Measurements from ENCODE around the gene PPA1.
A peak's percentile ranks its signal among the peaks of the same experiment; 100 is the strongest.
"Not testable (repeated sequence)": the region's sequence is repeated elsewhere in the genome, so short reads cannot be mapped to it uniquely, and the experiment has no call there.

PPA1 gene

DNA sequence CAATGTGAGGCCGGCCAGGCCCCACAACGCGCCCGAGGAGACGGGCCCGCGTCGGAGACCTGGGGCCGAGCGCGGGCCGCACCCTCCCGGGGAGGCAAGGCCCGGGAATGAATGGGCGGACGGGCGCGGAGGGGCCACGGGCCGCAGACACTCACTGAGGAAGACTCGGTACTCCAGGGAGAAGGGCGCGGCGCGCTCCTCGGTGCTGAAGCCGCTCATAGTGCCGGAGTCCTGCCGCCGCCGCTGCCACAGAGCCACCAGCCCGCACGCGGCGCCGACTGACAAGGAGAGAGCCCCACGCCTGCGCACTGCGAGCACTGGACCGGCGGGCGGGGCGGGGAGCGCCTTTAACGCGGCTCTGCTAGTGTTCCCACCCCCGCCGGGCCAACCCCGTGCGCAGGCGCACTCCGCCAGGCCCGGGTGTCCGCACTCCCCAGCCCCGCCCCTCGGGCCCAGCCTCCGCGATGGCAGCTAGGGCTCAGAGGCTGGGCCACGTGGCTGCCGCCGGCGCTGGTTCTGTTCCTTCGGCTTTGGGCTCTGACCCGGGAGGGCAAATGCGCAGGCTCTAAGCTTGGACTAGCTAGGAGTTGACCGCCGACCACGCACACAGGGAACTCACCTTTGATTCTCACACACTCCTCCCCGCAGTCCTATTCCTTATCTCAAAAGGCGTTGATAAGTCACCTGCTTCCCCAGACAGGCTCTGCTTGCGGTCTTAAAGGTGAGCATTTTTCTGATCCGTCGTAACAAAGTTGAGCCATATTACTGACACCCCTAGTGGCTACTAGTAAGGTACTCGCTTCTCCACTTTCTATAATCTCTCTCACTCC is at the start of gene PPA1:
Gene PPA1 (minus strand): TSS at position 321 of the 830 bp plus-strand sequence. CDS start 102 bp downstream, at position 219.
- peak; percentile 100 for DNase-seq (ENCODE audit: low spot score)

DNA sequence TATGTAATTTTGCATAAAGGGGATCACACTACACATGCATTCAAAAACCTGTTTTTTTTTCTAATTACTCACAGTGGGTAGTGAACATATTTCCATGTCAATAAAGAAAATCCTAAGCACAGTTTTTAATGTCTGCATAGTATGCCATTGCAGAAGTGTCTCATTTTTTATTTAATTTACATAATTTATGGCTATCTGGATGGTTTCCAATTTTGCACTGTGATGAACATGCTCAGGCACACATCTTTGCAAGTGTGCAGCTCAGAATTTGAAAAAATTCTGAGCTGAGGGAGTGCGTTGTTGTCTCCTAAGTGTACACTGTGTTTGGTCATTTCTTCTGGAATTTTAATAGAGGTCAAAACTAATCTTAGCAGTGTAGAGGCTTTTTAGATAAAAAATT is 48.4 kb upstream of the PPA1 start:
- DNase-seq (ENCODE audit: low spot score), result no peak

- no peak for DNase-seq (ENCODE audit: low spot score)
These were observed 46.9 kb upstream of the PPA1 start for GRCh38 chr10:70280099-70280498.

- DNase-seq (ENCODE audit: low spot score), result no peak
These were observed 44.3 kb upstream of the PPA1 start for GRCh38 chr10:70277396-70278030.

GRCh38 chr10:70274643-70275042 is 41.4 kb upstream of the PPA1 start:
- DNase-seq (ENCODE audit: low spot score), result peak; percentile 83

- DNase-seq (ENCODE audit: low spot score), result peak; percentile 37
These were observed 39.7 kb upstream of the PPA1 start for GRCh38 chr10:70272925-70273316.

GRCh38 chr10:70271996-70272924 is 39.0 kb upstream of the PPA1 start:
- DNase-seq (ENCODE audit: low spot score), result no peak

DNA sequence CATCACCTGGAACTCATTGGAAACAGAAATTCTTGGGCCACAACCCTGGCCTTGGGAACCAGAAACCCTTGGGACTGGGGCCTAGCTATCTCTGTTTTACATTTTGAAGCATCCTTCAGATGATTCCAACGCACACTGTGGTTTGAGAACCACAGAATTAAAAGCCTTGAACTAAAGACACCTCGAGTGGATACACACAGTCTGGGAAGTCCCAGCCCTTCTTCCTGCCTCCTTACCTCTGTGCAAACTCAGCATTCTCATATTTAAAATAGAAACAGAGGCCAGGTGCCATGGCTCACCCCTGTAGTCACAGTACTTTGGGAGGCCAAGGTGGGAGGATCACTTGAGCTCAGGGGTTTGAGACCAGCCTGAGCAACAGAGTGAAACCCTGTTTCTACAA is 37.7 kb upstream of the PPA1 start:
- DNase-seq (ENCODE audit: low spot score), result no peak

DNA sequence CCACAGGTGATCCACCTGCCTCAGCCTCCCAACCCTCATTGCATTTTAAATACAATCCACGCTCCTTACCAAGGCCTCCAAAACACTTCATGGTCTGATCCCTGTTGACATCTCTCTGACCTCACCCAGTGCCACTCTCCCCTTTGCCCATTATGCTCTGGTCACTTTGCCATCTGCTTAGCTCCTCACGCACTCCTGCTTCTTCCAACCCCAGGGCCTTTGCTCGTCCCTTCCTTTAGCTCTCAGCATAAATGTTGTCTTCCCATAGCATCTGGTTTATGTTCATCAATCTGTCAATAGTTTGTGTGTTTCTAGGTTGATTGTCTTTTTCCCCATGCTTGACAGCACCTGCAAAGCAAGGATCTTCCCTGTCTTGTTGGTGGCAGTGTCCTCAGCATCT is 36.5 kb upstream of the PPA1 start:
- DNase-seq (ENCODE audit: low spot score), result no peak

- no peak for DNase-seq (ENCODE audit: low spot score)
These were observed 35.1 kb upstream of the PPA1 start for GRCh38 chr10:70268376-70268775.

DNA sequence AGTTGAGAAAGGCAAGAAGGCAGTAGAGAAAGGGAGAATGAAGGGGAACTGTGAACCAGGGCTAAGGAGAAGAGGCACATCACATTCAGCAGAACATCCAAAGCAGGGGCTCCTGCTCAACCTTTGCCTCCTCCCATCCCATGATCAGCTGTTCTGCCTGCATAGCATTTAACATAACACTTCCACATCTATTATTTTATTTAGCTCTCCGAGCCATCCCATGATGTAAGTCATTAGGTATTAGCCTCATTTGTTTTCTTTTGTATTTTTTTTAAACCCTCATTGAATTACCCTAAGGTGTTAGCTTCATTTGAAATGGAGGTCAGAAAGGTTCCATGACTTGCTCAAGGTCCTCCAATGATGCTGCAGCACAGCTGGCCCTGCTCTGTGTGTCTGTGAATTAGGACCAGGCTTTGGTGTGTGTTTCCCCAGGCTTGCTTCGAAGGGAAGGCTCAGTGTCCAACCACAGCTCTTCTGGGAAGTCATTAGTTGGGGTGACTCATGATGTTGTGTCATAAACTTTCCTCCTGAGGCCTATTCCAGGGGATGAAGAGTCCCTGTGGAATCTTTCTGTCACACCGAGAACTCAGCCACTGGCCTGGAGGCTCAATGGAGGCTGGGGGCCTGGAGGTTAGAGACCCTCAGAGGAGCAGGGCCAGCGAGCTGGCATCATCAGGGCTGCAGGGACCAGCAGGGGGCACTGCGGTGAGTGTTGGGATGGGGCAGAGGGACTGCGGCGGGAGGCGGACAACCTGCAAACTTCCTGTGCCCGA is 34.1 kb upstream of the PPA1 start:
- DNase-seq (ENCODE audit: low spot score), result peak; percentile 92

- no peak for DNase-seq (ENCODE audit: low spot score)
These were observed 33.5 kb upstream of the PPA1 start for GRCh38 chr10:70266701-70267100.

- no peak for DNase-seq (ENCODE audit: low spot score)
These were observed 32.8 kb upstream of the PPA1 start for GRCh38 chr10:70266056-70266455.

GRCh38 chr10:70265032-70265689 is 31.9 kb upstream of the PPA1 start:
- DNase-seq (ENCODE audit: low spot score), result no peak

- no peak for DNase-seq (ENCODE audit: low spot score)
These were observed 27.5 kb upstream of the PPA1 start for GRCh38 chr10:70260734-70261133.

- no peak for DNase-seq (ENCODE audit: low spot score)
These were observed 27.0 kb upstream of the PPA1 start for GRCh38 chr10:70260259-70260658.

DNA sequence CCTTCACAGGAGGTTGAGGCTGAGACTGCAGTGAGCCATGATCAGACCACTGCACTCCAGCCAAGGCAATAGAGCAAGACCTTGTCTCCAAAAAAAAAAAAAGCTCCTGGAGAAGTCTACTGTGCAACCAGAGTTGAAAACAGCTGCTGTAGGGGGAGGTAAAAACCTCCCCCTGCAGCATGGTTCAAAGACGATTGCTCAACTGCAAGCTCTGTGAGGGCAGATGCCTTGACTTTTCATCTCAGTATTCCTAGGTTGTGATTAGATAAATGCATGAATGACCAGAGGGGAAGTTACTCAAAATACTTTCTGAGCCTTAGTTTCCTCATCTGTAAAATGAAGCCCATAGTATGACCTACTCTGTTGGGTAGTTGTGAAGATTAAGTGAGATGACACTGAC is 25.0 kb upstream of the PPA1 start:
- DNase-seq (ENCODE audit: low spot score), result no peak

- DNase-seq (ENCODE audit: low spot score), result not testable (repeated sequence)
These were observed 24.6 kb upstream of the PPA1 start for GRCh38 chr10:70257816-70258215.

DNA sequence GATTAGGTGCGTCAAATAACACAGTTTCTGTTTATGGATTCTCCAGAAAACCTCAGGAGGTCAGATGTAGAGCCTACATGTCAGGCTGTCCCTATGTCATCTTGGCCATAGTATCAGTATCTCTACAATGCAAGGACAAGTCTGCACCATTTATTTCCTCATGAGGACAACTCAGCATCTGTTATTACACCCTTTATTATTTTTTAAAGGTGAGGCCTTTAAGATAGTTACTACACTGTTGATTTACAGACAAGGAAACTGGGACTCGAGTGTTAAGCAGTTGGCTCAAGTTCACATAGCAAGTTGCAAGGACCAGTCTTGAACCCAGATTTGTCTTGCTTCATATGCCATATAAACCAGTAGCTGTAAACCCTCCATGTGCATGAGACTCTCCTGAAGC is 23.2 kb upstream of the PPA1 start:
- no peak for DNase-seq (ENCODE audit: low spot score)

DNA sequence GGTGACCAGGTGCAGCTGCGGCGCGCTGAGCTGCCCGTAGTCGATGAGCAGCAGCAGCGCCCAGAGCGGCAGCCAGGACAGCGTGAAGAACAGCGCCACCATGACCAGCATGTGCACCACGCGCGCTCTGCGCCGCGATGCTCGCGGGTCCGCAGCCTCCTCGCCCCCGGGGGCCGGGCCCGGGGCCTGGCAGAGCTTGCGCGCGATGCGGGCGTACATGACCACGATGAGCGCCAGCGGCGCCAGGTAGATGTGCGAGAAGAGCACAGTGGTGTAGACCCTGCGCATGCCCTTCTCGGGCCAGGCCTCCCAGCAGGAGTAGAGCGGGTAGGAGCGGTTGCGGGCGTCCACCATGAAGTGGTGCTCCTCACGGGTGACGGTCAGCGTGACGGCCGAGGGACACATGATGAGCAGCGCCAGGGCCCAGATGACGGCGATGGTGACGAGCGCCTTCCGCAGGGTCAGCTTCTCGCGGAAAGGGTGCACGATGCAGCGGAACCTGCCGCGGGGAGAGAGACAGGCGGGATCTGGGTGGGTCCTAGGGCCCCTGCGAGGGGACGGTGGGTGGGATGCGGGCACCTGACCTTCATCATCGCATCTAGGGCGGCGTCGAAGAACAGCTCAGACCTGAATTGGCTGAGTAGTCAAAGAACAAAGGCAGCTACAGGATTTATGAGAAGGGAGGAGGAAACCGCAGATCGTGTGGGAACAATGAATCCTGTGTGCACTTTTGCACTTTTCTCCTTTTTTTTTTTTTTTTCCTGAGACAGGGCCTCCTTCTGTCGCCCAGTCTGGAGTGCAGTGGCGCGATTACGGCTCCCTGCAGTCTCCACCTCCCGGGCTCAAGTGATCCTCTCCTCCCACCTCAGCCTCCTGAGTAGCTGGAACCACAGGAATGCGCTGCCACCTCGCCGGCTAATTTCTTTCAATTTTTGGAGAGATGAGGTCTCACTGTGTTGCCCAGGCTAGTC is 22.4 kb upstream of the PPA1 start:
- DNase-seq (ENCODE audit: low spot score), result no peak
